Measurements from ENCODE around the gene RHBDL2. TPM values are rescaled to one million over a fixed set of nuclear protein-coding genes. Genes with fewer than 3 reads are reported as not detected.

The RHBDL2 gene
- total and polyA plus RNA-seq, 9 of the 15 experiments (the other 6 are each of a cell fraction or from before 2014, with no cell fraction given), result not detected

- TF ChIP-seq ETV5 (CRISPR knock-in tag; IDR thresholded peaks at IDR 0.05; ENCODE audit: low read depth), result peak; percentile 71
- TF ChIP-seq HDAC8 (tag; IDR thresholded peaks at IDR 0.05), result no peak
- peak; percentile 98 for TF ChIP-seq GATAD2B (IDR thresholded peaks at IDR 0.05; ENCODE audit: borderline replicate concordance)
- peak; percentile 71; the same call in 1 of the 2 replicates for TF ChIP-seq FOXJ3 (CRISPR knock-in tag; IDR thresholded peaks at IDR 0.05)
- TF ChIP-seq TAL1 (IDR thresholded peaks at IDR 0.05), result peak; percentile 97
- no peak for TF ChIP-seq ILK (tag; IDR thresholded peaks at IDR 0.05; ENCODE audit: borderline replicate concordance, low read depth)
- TF ChIP-seq RBM25 (IDR thresholded peaks at IDR 0.05; ENCODE audit: low read depth, low read length, severe bottlenecking), result no peak
- no peak for TF ChIP-seq ZNF398 (CRISPR knock-in tag; IDR thresholded peaks at IDR 0.05)
- TF ChIP-seq ZNF830 (CRISPR knock-in tag; IDR thresholded peaks at IDR 0.05), result no peak
- no peak for TF ChIP-seq SREBF2 (CRISPR knock-in tag; IDR thresholded peaks at IDR 0.05)
- no peak for TF ChIP-seq ZNF347 (CRISPR knock-in tag; IDR thresholded peaks at IDR 0.05; ENCODE audit: low read depth)
- TF ChIP-seq TARDBP (IDR thresholded peaks at IDR 0.05), result no peak
- no peak for TF ChIP-seq EHMT2 (IDR thresholded peaks at IDR 0.05)
- no peak for TF ChIP-seq SRF (CRISPR knock-in tag; IDR thresholded peaks at IDR 0.05)
- TF ChIP-seq STAT6 (CRISPR knock-in tag; IDR thresholded peaks at IDR 0.05), result no peak
- no peak for TF ChIP-seq PCBP1 (IDR thresholded peaks at IDR 0.05; ENCODE audit: low read depth, low read length, poor library complexity, severe bottlenecking)
- no peak for TF ChIP-seq ARID3B (CRISPR knock-in tag; IDR thresholded peaks at IDR 0.05; ENCODE audit: borderline replicate concordance)
- TF ChIP-seq HCFC1 (IDR thresholded peaks at IDR 0.05; ENCODE audit: low read depth, low read length), result no peak
- TF ChIP-seq ZFP1 (CRISPR knock-in tag; IDR thresholded peaks at IDR 0.05), result no peak
- peak; percentile 98 for TF ChIP-seq CBFA2T2 (conservative IDR thresholded peaks at IDR 0.05)
- no peak for TF ChIP-seq ZNF146 (CRISPR knock-in tag; IDR thresholded peaks at IDR 0.05; ENCODE audit: unreplicated experiment)
- TF ChIP-seq ZNF3 (CRISPR knock-in tag; IDR thresholded peaks at IDR 0.05), result no peak
- no peak for TF ChIP-seq NCOA2 (IDR thresholded peaks at IDR 0.05; ENCODE audit: partially characterized antibody in 2 of 2)
- peak; percentile 69 for TF ChIP-seq NEUROD1 (IDR thresholded peaks at IDR 0.05; ENCODE audit: borderline replicate concordance, low read depth, low read length, partially characterized antibody)
- TF ChIP-seq BRF1 (IDR thresholded peaks at IDR 0.05; ENCODE audit: borderline replicate concordance, extremely low read depth, insufficient read length), result no peak
These were observed 26.2 kb downstream of the RHBDL2 start (continued) for GRCh38 chr1:38915352-38915948.

All from K562 (cell line).